Endothelial cell of umbilical vein (primary cell): Measurements from ENCODE around the gene FAM177B. TPM values are rescaled to one million over a fixed set of nuclear protein-coding genes. Genes with fewer than 3 reads are reported as not detected.
A peak's percentile ranks its signal among the peaks of the same experiment; 100 is the strongest.

ENCODE experiments used
- BruUV-seq: library from RNA; stranded (reverse); fragments of 400-500 nt; replicated peaks from 2 replicates; lab custom pipeline; 2021; lab: Mats Ljungman, UMichigan
- CTCF ChIA-PET: fragments of 300-600, 350-600 bp; sonication (Branson Sonifier 250); formaldehyde crosslinking; loops from one replicate; lab custom pipeline; 2021; ENCODE audit warnings: antibody characterized with exemption, inconsistent platforms; lab: Charles Lee
- POLR2A ChIA-PET: fragments of 300-600, 350-600 bp; sonication (Branson Sonifier 250); formaldehyde crosslinking; loops from one replicate; lab custom pipeline; 2021; ENCODE audit warnings: antibody characterized with exemption, inconsistent platforms; lab: Charles Lee
- DNase-seq: peaks from one replicate; pipeline ENCODE4 v3.0.0-alpha.2; 2011; ENCODE audit warnings: low read depth, low spot score
- FAIRE-seq: peaks from 2 replicates; lab custom pipeline; 2011; peaks lifted over from hg19 to GRCh38; lab: Jason Lieb, UNC
- H2AFZ ChIP-seq: 2 replicates; pipeline ENCODE4 v1.6.0; 2012; ENCODE audit warnings: low read depth, low read length, control low read depth, inconsistent platforms
- H3K27ac ChIP-seq: 2 replicates; pipeline ENCODE4 v1.5.1; 2011; ENCODE audit warnings: low read depth, mild to moderate bottlenecking, control low read depth, low read length, moderate library complexity; ENCODE audit not compliant: insufficient read depth
- H3K27me3 ChIP-seq, 2 experiments: 2 replicates each; pipeline versions ENCODE4 v1.6.0 to v1.6.1; 2011; ENCODE audit warnings: low read length in 2 of 2, mixed read lengths in 1 of 2; ENCODE audit not compliant: control insufficient read depth in 2 of 2, insufficient read depth in 2 of 2
- H3K36me3 ChIP-seq, 2 experiments: 2 replicates in 1 of 2; 3 replicates in 1 of 2; pipeline ENCODE4 v1.5.1; 2011; ENCODE audit warnings: low read length in 2 of 2, mild to moderate bottlenecking in 1 of 2, moderate library complexity in 1 of 2; ENCODE audit not compliant: control insufficient read depth in 2 of 2, insufficient read depth in 2 of 2; ENCODE audit errors: extremely low read depth in 1 of 2
- H3K4me1 ChIP-seq: 3 replicates; pipeline ENCODE4 v1.5.1; 2011; ENCODE audit warnings: mild to moderate bottlenecking, low read length; ENCODE audit not compliant: control insufficient read depth, insufficient read depth; ENCODE audit errors: extremely low read depth
- H3K4me2 ChIP-seq: 2 replicates; pipeline ENCODE4 v1.6.1; 2011; ENCODE audit warnings: low read length, control low read depth, mixed read lengths; ENCODE audit not compliant: insufficient read depth
- H3K4me3 ChIP-seq, 3 experiments: fragments of 200-600 bp in 1 of 3; sonication (generic), shearing (Covaris generic) in 1 of 3; replicated peaks in 1 of 3; 2 replicates each; pipeline ENCODE4 v1.5.1; 2011 to 2016; ENCODE audit warnings: control low read depth in 3 of 3, low read length in 3 of 3, mild to moderate bottlenecking in 2 of 3, inconsistent platforms in 1 of 3, low read depth in 1 of 3, moderate library complexity in 1 of 3; ENCODE audit not compliant: insufficient read depth in 1 of 3
- H3K79me2 ChIP-seq: 2 replicates; pipeline ENCODE4 v1.6.0; 2012; ENCODE audit warnings: low read length, inconsistent platforms; ENCODE audit not compliant: control insufficient read depth, insufficient read depth
- H3K9ac ChIP-seq: replicated peaks from 2 replicates; pipeline ENCODE3; 2011; ENCODE audit warnings: low read length, control low read depth; ENCODE audit not compliant: insufficient read depth; ENCODE audit errors: extremely low read depth
- H3K9me1 ChIP-seq: replicated peaks from 3 replicates; pipeline ENCODE4 v1.6.0; 2011; ENCODE audit warnings: mild to moderate bottlenecking, low read length; ENCODE audit not compliant: control insufficient read depth, insufficient read depth; ENCODE audit errors: extremely low read depth
- H3K9me3 ChIP-seq: replicated peaks from 2 replicates; pipeline ENCODE4 v1.5.1; 2012; ENCODE audit warnings: low read length, inconsistent platforms; ENCODE audit not compliant: control insufficient read depth, insufficient read depth
- H4K20me1 ChIP-seq: replicated peaks from 2 replicates; pipeline ENCODE3; 2011; ENCODE audit warnings: mild to moderate bottlenecking, low read length; ENCODE audit not compliant: control insufficient read depth, insufficient read depth; ENCODE audit errors: extremely low read depth
- FOS ChIP-seq: IDR thresholded peaks from 2 replicates; pipeline ENCODE4 v1.6.1; 2011; ENCODE audit warnings: mild to moderate bottlenecking, low read length, moderate library complexity, borderline replicate concordance; ENCODE audit not compliant: insufficient read depth
- GATA2 ChIP-seq: IDR thresholded peaks from 2 replicates; pipeline ENCODE4 v1.7.0; 2011; ENCODE audit warnings: low read depth, mild to moderate bottlenecking, moderate library complexity, mixed read lengths, low read length; ENCODE audit not compliant: insufficient read length, insufficient read depth
- JUN ChIP-seq: IDR thresholded peaks from 2 replicates; pipeline ENCODE4 v1.6.1; 2011; ENCODE audit warnings: borderline replicate concordance, low read depth; ENCODE audit not compliant: insufficient read length, insufficient read depth
- MYC ChIP-seq: IDR thresholded peaks from one replicate; pipeline ENCODE4 v1.6.1; 2011; ENCODE audit warnings: mild to moderate bottlenecking, low read depth, low read length
- POLR2A ChIP-seq: IDR thresholded peaks from 2 replicates; pipeline ENCODE4 v1.6.1; 2012; ENCODE audit warnings: low read depth, mild to moderate bottlenecking, control low read depth, low read length
- POLR2AphosphoS5 ChIP-seq: IDR thresholded peaks from 2 replicates; pipeline ENCODE4 v1.6.1; 2012; ENCODE audit warnings: low read depth, mild to moderate bottlenecking, control low read depth, low read length, moderate library complexity; ENCODE audit not compliant: insufficient read depth
- dilution Hi-C: fragments of 300-500 bp; cut with MboI; formaldehyde crosslinking; loops from one replicate; pipeline ENCODE4 v1.15.0; 2019; ENCODE audit warnings: low sequenced_read_pairs; ENCODE audit not compliant: extremely low pct_ligation_motif_present
- intact Hi-C: fragments of 100-400 bp; cut with micrococcal nuclease; formaldehyde crosslinking; loops from one replicate; pipeline ENCODE4 v1.10.0; 2022
- polyA plus RNA-seq, 4 experiments: library from polyadenylated mRNA; depleted of rRNA in 3 of 4; stranded (reverse) in 3 of 4; unstranded in 1 of 4; fragments of >200 nt; gene quantifications; 2 replicates each; pipeline versions ENCODE4 v1.2.1 to v1.2.3, GENCODE V29; 2011 to 2012; ENCODE audit warnings: missing spikeins in 1 of 4
- total RNA-seq: library from RNA; stranded (reverse); gene quantifications from 2 replicates; pipeline ENCODE4 v1.2.3, GENCODE V29; 2021
- TF ChIP-seq, protein P1 (sequence below), 2 donors: IDR thresholded peaks; 1 replicate in 1 of 2; 2 replicates in 1 of 2; pipeline ENCODE4 v1.5.1; 2011; ENCODE audit warnings: low read length in 2 of 2, mild to moderate bottlenecking in 2 of 2, moderate library complexity in 2 of 2, control low read depth in 1 of 2, inconsistent platforms in 1 of 2, low read depth in 1 of 2; ENCODE audit not compliant: insufficient read depth in 1 of 2; ENCODE audit errors: extremely low read depth in 1 of 2
- TF ChIP-seq, protein P2 (sequence below): IDR thresholded peaks from 2 replicates; pipeline ENCODE4 v1.6.1; 2011; ENCODE audit not compliant: insufficient read depth, insufficient read length

Gene FAM177B
- total and polyA plus RNA-seq, 2 donors (not counting 3 experiments of a cell fraction or from before 2014, with no cell fraction given), result not detected

DNA sequence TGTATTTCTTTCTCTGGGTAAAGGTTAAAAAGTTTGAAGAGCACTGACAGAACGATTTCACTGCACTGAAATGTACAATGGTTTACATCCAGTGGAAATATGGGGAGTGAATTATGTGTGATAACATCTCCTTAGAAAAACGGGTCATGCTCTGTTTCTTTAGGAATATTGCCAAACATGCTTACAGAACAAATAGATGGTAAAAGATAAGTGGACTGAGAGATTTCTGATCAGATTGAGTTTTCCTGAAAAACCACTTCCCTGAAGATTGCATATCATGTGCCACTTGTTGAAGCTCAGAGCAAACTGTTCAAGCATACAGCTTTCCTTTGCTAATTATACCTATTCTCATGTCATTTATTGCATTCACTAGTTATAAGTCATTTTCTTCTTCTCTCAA lies 47.9 kb downstream of the FAM177B start:
- POLR2A ChIA-PET, result no interaction called here
- Histone ChIP-seq H4K20me1 (no peaks in the 10 kb centered on the region), H3K4me3 (no peak overlapping the region), H3K9ac (no peak overlapping the region), H3K4me1 (peaks cover 22% of the 10 kb centered on the region), H3K9me1 (no peaks in the 10 kb centered on the region), H3K27me3 (peaks cover 0 to 5% of the 10 kb centered on the region in 2 experiments), H3K27ac (no peak overlapping the region), H2AFZ (no peak overlapping the region), H3K36me3 (no peaks in the 10 kb centered on the region), H3K79me2 (no peaks in the 10 kb centered on the region), H3K4me2 (no peak overlapping the region), H3K9me3 (no peaks in the 10 kb centered on the region)
- dilution Hi-C loops (loop anchor here (25.0 kb wide), 1 partner anchor 302 kb away; no protein-coding TSS in a partner anchor), intact Hi-C loops (loop anchor here (5.0 kb wide), 1 partner anchor 318 kb away; no protein-coding TSS in a partner anchor)
- BruUV-seq, result no TSS peak
- FAIRE-seq (peak; percentile 58), DNase-seq (peak; percentile 40)
- TF ChIP-seq GATA2 (peak; percentile 76), FOS (no peak)
- CTCF ChIA-PET, result interaction anchor here (0.6 to 2.9 kb wide), 6 partner anchors 13 to 349 kb away, joined by 3 to 8 read pairs (median 4); no protein-coding TSS in a partner anchor

DNA sequence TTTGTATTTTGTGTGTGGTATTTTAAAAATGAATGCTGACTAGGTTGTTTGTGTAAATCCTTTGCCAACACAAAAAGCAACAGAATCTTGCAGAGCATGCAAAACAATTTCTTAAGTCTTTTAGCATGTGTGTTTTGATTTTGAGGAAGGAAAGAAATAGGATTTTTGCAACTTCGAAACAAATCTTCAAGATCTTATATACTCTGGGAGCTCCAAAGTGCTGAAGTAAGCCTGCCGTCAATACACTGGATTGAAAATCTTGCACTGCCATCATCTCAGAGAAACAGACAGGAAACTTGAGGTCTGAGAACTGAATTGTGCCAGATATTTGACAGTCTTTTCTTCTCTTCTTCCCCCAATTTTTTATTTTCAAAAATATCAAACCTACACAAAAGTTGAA lies 48.5 kb downstream of the FAM177B start:
- H3K27ac ChIP-seq, result no peak overlapping the region
- H3K9ac ChIP-seq, result no peak overlapping the region
- H4K20me1 ChIP-seq, result no peaks in the 10 kb centered on the region
- H3K9me3 ChIP-seq, result no peaks in the 10 kb centered on the region
- H3K27me3 ChIP-seq, result peaks cover 0 to 5% of the 10 kb centered on the region in 2 experiments
- no peak overlapping the region for H3K4me3 ChIP-seq
- H3K4me2 ChIP-seq, result no peak overlapping the region
- H2AFZ ChIP-seq, result no peak overlapping the region
- intact Hi-C loops, result loop anchor here (5.0 kb wide), 1 partner anchor 318 kb away; no protein-coding TSS in a partner anchor
- DNase-seq (peak; percentile 35), FAIRE-seq (peak; percentile 64)
- dilution Hi-C loops, result loop anchor here (25.0 kb wide), 1 partner anchor 302 kb away; no protein-coding TSS in a partner anchor
- TF ChIP-seq FOS (no peak), JUN (no peak), POLR2AphosphoS5 (no peak), POLR2A (no peak), MYC (no peak), GATA2 (no peak)
- TF ChIP-seq, protein P1, sequence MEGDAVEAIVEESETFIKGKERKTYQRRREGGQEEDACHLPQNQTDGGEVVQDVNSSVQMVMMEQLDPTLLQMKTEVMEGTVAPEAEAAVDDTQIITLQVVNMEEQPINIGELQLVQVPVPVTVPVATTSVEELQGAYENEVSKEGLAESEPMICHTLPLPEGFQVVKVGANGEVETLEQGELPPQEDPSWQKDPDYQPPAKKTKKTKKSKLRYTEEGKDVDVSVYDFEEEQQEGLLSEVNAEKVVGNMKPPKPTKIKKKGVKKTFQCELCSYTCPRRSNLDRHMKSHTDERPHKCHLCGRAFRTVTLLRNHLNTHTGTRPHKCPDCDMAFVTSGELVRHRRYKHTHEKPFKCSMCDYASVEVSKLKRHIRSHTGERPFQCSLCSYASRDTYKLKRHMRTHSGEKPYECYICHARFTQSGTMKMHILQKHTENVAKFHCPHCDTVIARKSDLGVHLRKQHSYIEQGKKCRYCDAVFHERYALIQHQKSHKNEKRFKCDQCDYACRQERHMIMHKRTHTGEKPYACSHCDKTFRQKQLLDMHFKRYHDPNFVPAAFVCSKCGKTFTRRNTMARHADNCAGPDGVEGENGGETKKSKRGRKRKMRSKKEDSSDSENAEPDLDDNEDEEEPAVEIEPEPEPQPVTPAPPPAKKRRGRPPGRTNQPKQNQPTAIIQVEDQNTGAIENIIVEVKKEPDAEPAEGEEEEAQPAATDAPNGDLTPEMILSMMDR (IDR thresholded peaks at IDR 0.05; ENCODE audit: extremely low read depth in 1 of 2, insufficient read depth in 1 of 2, low read depth in 1 of 2, low read length in 2 of 2), result no peak
- TF ChIP-seq, protein P2, sequence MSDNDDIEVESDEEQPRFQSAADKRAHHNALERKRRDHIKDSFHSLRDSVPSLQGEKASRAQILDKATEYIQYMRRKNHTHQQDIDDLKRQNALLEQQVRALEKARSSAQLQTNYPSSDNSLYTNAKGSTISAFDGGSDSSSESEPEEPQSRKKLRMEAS, result no peak
- POLR2A ChIA-PET, result no interaction called here
- H3K36me3 ChIP-seq, result no peaks in the 10 kb centered on the region
- H3K4me1 ChIP-seq, result peaks cover 22% of the 10 kb centered on the region
- CTCF ChIA-PET, result interaction anchor here (1.0 to 2.9 kb wide), 9 partner anchors 9 to 348 kb away, joined by 3 to 14 read pairs (median 4); no protein-coding TSS in a partner anchor
- H3K79me2 ChIP-seq, result no peaks in the 10 kb centered on the region
- no TSS peak for BruUV-seq
- no peaks in the 10 kb centered on the region for H3K9me1 ChIP-seq
